Testis (tissue), 3 donors: ENCODE data around the gene PLEKHM1. TPM values are rescaled to one million over a fixed set of nuclear protein-coding genes. Genes with fewer than 3 reads are reported as not detected.
A peak's percentile ranks its signal among the peaks of the same experiment; 100 is the strongest.
"Not testable (repeated sequence)": the region's sequence is repeated elsewhere in the genome, so short reads cannot be mapped to it uniquely, and the experiment has no call there.

Experiments
- DNase-seq: peaks from one replicate; pipeline ENCODE4 v3.0.0-alpha.2; 2019
- H3K27ac ChIP-seq, 2 donors: fragments of 200-600 bp; sonication (generic); one replicate each; pipeline ENCODE4 v1.5.1; 2019
- H3K27me3 ChIP-seq: fragments of 200-600 bp; sonication (generic); one replicate; pipeline ENCODE4 v1.5.1; 2019
- H3K36me3 ChIP-seq: fragments of 200-600 bp; sonication (generic); one replicate; pipeline ENCODE4 v1.5.1; 2017; ENCODE audit warnings: low read depth; ENCODE audit errors: missing control alignments
- H3K4me1 ChIP-seq: fragments of 200-600 bp; sonication (generic); one replicate; pipeline ENCODE4 v1.5.1; 2019
- H3K4me3 ChIP-seq, 2 donors: fragments of 200-600 bp; sonication (generic); one replicate each; pipeline ENCODE4 v1.5.1; 2017 to 2019
- H3K9me3 ChIP-seq: fragments of 200-600 bp; sonication (generic); one replicate; pipeline ENCODE4 v1.5.1; 2017
- WGBS, 2 donors: methylation state at CpG; one replicate each; pipeline ENCODE4 v1.1.5; 2018; 5-methylcytosine and 5-hydroxymethylcytosine counted together
- intact Hi-C: fragments of 100-400 bp; cut with DNase I; formaldehyde crosslinking; loops from one replicate; pipeline ENCODE4 v1.15.1; 2023; ENCODE audit warnings: low total_unique reads
- polyA plus RNA-seq: library from polyadenylated mRNA; stranded (reverse); fragments of 350-450 nt; fragmentation: Illumina TruSeq; extraction: RNeasy Lipid Tissue Mini Kit (QIAGEN cat#74804); gene quantifications from one replicate; pipeline ENCODE4 v1.2.3, GENCODE V29; 2014; ENCODE audit warnings: low read depth, low replicate concordance; ENCODE audit not compliant: insufficient read depth
- total RNA-seq, 2 donors: library from RNA; depleted of rRNA; stranded (reverse); fragments of >200 nt; gene quantifications; one replicate each; pipeline ENCODE4 v1.2.3, GENCODE V29; 2016

PLEKHM1 gene
- total and polyA plus RNA-seq, 3 donors from 2014 or later = 17.8 to 39.1 (median 31.8) TPM

DNA sequence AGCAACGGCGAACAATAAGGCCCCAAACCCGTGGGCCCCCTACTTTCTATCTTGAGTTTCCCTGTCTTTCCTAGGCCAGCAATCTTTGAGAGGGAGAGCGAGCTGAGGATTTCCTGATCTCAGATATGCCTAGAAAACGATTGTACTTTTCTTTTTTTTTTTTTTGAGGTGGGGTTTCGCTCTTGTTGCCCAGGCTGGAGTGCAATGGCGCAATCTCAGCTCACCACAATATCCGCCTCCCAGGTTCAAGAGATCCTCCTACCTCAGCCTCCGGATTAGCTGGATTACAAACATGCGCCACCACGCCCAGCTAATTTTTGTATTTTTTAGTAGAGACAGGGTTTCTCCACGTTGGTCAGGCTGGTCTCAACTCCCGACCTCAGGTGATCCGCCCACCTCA, 42.9 kb downstream of the PLEKHM1 start:
- DNase-seq, H3K9me3 ChIP-seq, H3K4me3 ChIP-seq, H3K36me3 ChIP-seq, H3K4me1 ChIP-seq, intact Hi-C loops, H3K27me3 ChIP-seq: not testable (repeated sequence)
- WGBS, 2 donors = 81 to 87% methylated on average over 14 of the region's 14 CpGs
- peak overlapping the region in 1 of 2 donors; percentile 58 for H3K27ac ChIP-seq

DNA sequence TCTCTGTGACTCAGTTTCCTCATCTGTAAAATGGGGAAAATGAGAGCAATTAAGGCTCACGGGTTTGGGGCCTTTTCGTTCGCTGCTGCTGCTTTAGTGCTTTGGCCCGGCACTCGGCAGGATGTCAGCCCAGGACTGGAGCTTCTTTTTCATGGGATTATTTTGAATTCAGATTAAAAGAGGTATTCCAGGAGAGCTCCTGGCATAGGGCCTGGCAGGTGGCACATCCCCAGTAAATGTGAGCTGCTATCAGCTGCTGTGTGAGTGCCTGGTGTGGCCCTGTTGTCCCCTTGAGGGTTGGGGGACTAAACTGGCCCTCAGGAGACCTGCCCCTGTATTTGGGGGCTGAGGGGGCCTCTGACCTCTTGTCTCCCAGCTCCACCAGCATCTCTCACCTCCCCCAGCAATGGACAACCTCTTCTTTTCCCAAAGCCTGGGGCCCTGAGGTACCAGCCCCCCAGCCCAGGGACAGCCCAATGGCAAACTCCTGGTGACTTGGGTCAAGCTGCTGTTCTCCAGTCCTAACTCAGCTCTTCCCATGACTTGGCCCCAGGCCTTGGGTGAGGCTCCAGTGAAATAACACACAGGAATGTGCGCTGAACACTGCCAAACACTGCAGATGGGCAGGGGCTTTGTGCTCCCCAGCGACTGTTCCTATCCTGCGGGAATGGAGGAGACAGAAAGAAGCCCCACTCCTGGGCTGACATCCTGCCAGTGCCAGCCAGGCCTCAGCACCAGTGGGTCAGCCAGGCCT, 43.5 kb downstream of the PLEKHM1 start:
- DNase-seq = peak; percentile 42
- H3K4me1 ChIP-seq, intact Hi-C loops, H3K27me3 ChIP-seq, H3K4me3 ChIP-seq, H3K9me3 ChIP-seq, H3K36me3 ChIP-seq: not testable (repeated sequence)
- 88 to 90% methylated on average over 5 to 8 of the region's 8 CpGs for WGBS, 2 donors
- peak overlapping the region in 1 of 2 donors; percentile 58 for H3K27ac ChIP-seq

- H3K4me1 ChIP-seq, H3K27ac ChIP-seq, H3K9me3 ChIP-seq, intact Hi-C loops, H3K4me3 ChIP-seq, H3K36me3 ChIP-seq, H3K27me3 ChIP-seq, DNase-seq: not testable (repeated sequence)
- 72 to 76% methylated on average over 14 to 16 of the region's 16 CpGs for WGBS, 2 donors
Measured at GRCh38 chr17:45445901-45446743, 44.4 kb downstream of the PLEKHM1 start.

GRCh38 chr17:45444856-45445820, 45.4 kb downstream of the PLEKHM1 start:
- not testable (repeated sequence) for H3K36me3 ChIP-seq, H3K4me3 ChIP-seq
- 87 to 92% methylated on average over 9 to 21 of the region's 21 CpGs for WGBS, 2 donors

GRCh38 chr17:45444301-45444700, 46.2 kb downstream of the PLEKHM1 start:
- H3K27ac ChIP-seq, H3K27me3 ChIP-seq, H3K4me1 ChIP-seq, intact Hi-C loops, DNase-seq, H3K4me3 ChIP-seq, H3K9me3 ChIP-seq, H3K36me3 ChIP-seq: not testable (repeated sequence)
- 93 to 100% methylated on average over 4 to 10 of the region's 10 CpGs for WGBS, 2 donors

More at GRCh38 chr17:45444856-45445820, 45.4 kb downstream of the PLEKHM1 start:
- H3K27ac ChIP-seq, H3K4me1 ChIP-seq, H3K9me3 ChIP-seq, H3K27me3 ChIP-seq, DNase-seq, intact Hi-C loops: not testable (repeated sequence)

GRCh38 chr17:45443371-45444260, 46.9 kb downstream of the PLEKHM1 start:
- intact Hi-C loops, DNase-seq: not testable (repeated sequence)

More at GRCh38 chr17:45443371-45444260, 46.9 kb downstream of the PLEKHM1 start:
- H3K4me1 ChIP-seq, H3K36me3 ChIP-seq, H3K27me3 ChIP-seq, H3K27ac ChIP-seq, H3K9me3 ChIP-seq, H3K4me3 ChIP-seq: not testable (repeated sequence)
- 86 to 88% methylated on average over 2 to 9 of the region's 10 CpGs for WGBS, 2 donors
